ENCODE results near the gene FEM1B. TPM values are rescaled to one million over a fixed set of nuclear protein-coding genes. Genes with fewer than 3 reads are reported as not detected.
"Not testable (repeated sequence)": the region's sequence is repeated elsewhere in the genome, so short reads cannot be mapped to it uniquely, and the experiment has no call there.

FEM1B gene
- total RNA-seq, 4 donors from 2014 or later: 28.1 to 48.2 (median 43.0) TPM

GRCh38 chr15:68230157-68231100, 47.1 kb upstream of the FEM1B start:
- H3K4me3 ChIP-seq: peak overlapping the region; percentile 82 to 98 (median 88)
- peak overlapping the region; percentile 73 to 91 (median 88) for H3K27ac ChIP-seq
- peak in 1 of 3 donors; percentile 74 for DNase-seq
- no peak for TF ChIP-seq POLR2A (IDR thresholded peaks at IDR 0.05)
- no peak for TF ChIP-seq CTCF (IDR thresholded peaks at IDR 0.05)
- no peaks in the 10 kb centered on the region for H3K36me3 ChIP-seq
- H3K4me1 ChIP-seq: peaks cover 0 to 41% (median 9%) of the 10 kb centered on the region in 4 donors
- no peaks in the 10 kb centered on the region for H3K27me3 ChIP-seq
- H3K9me3 ChIP-seq: no peaks in the 10 kb centered on the region

- no peak for DNase-seq
- TF ChIP-seq CTCF (IDR thresholded peaks at IDR 0.05) (no peak), POLR2A (IDR thresholded peaks at IDR 0.05) (no peak)
- Histone ChIP-seq H3K27me3 (no peaks in the 10 kb centered on the region), H3K4me1 (peaks cover 0 to 41% (median 9%) of the 10 kb centered on the region in 4 donors), H3K9me3 (no peaks in the 10 kb centered on the region), H3K36me3 (no peaks in the 10 kb centered on the region), H3K27ac (no peak overlapping the region), H3K4me3 (no peak overlapping the region)
These were observed 46.3 kb upstream of the FEM1B start for GRCh38 chr15:68231102-68231818.

- peaks cover 0 to 40% (median 9%) of the 10 kb centered on the region in 4 donors for H3K4me1 ChIP-seq
- no peaks in the 10 kb centered on the region for H3K27me3 ChIP-seq
- H3K4me3 ChIP-seq: no peak overlapping the region
- no peaks in the 10 kb centered on the region for H3K9me3 ChIP-seq
- H3K27ac ChIP-seq: peak overlapping the region in 1 of 4 donors; percentile 35
- H3K36me3 ChIP-seq: no peaks in the 10 kb centered on the region
- TF ChIP-seq POLR2A (IDR thresholded peaks at IDR 0.05) (no peak), CTCF (IDR thresholded peaks at IDR 0.05) (no peak)
- DNase-seq: peak in 1 of 3 donors; percentile 67
These were observed 45.1 kb upstream of the FEM1B start for GRCh38 chr15:68232449-68232848.

DNA sequence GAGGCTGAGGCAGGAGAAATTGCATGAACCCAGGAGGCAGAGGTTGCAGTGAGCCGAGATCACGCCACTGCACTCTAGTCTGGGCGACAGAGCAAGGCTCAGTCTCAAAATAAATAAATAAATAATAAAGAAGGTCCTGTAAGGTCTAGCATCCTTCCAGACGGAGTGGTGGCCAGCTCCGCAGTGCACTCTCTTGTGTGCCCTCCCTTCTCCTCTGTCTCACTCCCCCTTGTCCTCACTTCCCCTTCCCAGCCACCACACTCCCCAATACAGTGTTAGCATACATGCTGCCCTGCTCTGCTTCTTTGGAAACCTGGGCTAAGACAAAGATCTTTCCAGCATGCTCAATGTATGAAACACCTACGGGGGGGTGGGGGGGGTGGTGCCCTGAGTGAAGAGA, 44.6 kb upstream of the FEM1B start:
- H3K36me3 ChIP-seq: no peaks in the 10 kb centered on the region
- peak overlapping the region in 1 of 4 donors; percentile 35 for H3K27ac ChIP-seq
- H3K9me3 ChIP-seq: no peaks in the 10 kb centered on the region
- no peak for DNase-seq
- peaks cover 0 to 35% (median 9%) of the 10 kb centered on the region in 4 donors for H3K4me1 ChIP-seq
- no peak overlapping the region for H3K4me3 ChIP-seq
- TF ChIP-seq CTCF (IDR thresholded peaks at IDR 0.05) (no peak), POLR2A (IDR thresholded peaks at IDR 0.05) (no peak)
- no peaks in the 10 kb centered on the region for H3K27me3 ChIP-seq

GRCh38 chr15:68234060-68234459, 43.5 kb upstream of the FEM1B start:
- DNase-seq: no peak
- no peak overlapping the region for H3K4me3 ChIP-seq
- H3K27ac ChIP-seq: no peak overlapping the region
- TF ChIP-seq CTCF (IDR thresholded peaks at IDR 0.05) (no peak), POLR2A (IDR thresholded peaks at IDR 0.05) (no peak)
- H3K27me3 ChIP-seq: no peaks in the 10 kb centered on the region
- H3K4me1 ChIP-seq: peaks cover 0 to 28% (median 3%) of the 10 kb centered on the region in 4 donors
- no peaks in the 10 kb centered on the region for H3K36me3 ChIP-seq
- H3K9me3 ChIP-seq: no peaks in the 10 kb centered on the region

- H3K27me3 ChIP-seq, H3K9me3 ChIP-seq, H3K36me3 ChIP-seq, H3K4me3 ChIP-seq, H3K27ac ChIP-seq, DNase-seq: not testable (repeated sequence)
- peaks cover 0 to 28% (median 3%) of the 10 kb centered on the region in 4 donors for H3K4me1 ChIP-seq
These were observed 43.0 kb upstream of the FEM1B start for GRCh38 chr15:68234520-68234919.
